ENCODE measurements around the gene THY1.

THY1 gene

DNA sequence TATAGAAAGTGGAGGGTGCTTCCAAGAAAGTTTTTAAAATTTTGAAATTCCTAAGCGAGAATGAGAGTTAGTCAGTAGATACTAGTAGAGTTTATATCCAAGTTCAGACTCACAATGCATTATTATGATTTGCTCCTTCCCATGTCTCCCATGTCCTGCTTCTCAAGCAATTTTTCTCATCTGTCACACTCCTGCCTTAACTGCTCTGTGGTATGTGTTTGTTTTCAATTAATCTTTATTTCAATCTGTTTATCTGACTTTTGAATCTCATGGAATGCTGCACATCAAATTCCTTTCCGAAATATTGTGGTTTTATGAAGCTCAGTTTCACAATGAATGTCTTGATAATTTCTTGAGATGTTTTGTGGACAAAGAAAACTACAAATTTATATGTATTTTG is 18.1 kb downstream of the THY1 start:
- TF ChIP-seq, protein P1, sequence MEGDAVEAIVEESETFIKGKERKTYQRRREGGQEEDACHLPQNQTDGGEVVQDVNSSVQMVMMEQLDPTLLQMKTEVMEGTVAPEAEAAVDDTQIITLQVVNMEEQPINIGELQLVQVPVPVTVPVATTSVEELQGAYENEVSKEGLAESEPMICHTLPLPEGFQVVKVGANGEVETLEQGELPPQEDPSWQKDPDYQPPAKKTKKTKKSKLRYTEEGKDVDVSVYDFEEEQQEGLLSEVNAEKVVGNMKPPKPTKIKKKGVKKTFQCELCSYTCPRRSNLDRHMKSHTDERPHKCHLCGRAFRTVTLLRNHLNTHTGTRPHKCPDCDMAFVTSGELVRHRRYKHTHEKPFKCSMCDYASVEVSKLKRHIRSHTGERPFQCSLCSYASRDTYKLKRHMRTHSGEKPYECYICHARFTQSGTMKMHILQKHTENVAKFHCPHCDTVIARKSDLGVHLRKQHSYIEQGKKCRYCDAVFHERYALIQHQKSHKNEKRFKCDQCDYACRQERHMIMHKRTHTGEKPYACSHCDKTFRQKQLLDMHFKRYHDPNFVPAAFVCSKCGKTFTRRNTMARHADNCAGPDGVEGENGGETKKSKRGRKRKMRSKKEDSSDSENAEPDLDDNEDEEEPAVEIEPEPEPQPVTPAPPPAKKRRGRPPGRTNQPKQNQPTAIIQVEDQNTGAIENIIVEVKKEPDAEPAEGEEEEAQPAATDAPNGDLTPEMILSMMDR (IDR thresholded peaks at IDR 0.05; ENCODE audit: control insufficient read depth, extremely low read depth, insufficient read depth) = no peak
- no peak for DNase-seq (ENCODE audit: low read depth)
- H3K4me3 ChIP-seq (ENCODE audit: low read depth, low read length) = no peak overlapping the region

DNA sequence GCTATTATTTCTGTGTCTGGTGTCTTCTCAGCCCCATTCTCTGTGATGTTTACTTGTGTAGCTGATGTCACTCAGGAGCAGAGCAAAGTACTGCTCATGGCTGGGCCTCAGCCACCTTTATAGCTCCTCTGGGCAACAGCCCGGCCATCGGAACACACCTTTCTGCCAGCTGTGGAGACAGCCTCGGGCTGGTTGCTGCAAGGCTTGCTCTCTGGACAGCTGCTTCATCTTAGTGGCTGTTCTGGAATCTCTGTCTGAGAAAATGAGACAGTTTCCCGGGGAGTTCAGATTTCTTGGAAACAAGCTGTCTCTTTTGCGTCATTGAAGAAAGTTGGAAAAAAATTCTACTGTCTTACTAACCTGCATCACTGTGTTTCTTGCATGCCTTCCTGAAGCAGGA is 20.0 kb downstream of the THY1 start:
- TF ChIP-seq, protein P1 (IDR thresholded peaks at IDR 0.05; ENCODE audit: control insufficient read depth, extremely low read depth, insufficient read depth) = no peak
- no peak overlapping the region for H3K4me3 ChIP-seq (ENCODE audit: low read depth, low read length)
- DNase-seq (ENCODE audit: low read depth) = no peak

DNA sequence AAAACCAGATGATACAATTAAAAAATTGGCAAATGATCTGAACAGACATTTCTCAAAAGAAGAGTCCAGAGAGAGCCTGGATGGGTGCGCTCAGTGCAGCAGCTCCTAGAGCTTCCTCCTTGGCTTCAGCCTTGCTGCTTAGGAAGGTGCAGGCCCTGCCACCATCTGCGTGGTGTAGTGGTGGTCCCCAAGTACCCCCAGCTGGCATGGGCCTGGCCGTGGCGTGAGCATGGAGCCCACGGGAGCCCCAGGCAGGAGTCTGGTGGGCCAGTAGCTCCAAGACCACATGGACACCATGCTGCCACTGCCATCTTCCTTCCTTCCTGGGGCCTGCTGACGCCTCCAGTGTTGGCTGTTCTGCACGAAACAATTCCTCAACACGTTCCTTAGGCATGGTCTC is 20.5 kb downstream of the THY1 start:
- no peak for DNase-seq (ENCODE audit: low read depth)
- TF ChIP-seq, protein P1 (IDR thresholded peaks at IDR 0.05; ENCODE audit: control insufficient read depth, extremely low read depth, insufficient read depth) = no peak
- no peak overlapping the region for H3K4me3 ChIP-seq (ENCODE audit: low read depth, low read length)

DNA sequence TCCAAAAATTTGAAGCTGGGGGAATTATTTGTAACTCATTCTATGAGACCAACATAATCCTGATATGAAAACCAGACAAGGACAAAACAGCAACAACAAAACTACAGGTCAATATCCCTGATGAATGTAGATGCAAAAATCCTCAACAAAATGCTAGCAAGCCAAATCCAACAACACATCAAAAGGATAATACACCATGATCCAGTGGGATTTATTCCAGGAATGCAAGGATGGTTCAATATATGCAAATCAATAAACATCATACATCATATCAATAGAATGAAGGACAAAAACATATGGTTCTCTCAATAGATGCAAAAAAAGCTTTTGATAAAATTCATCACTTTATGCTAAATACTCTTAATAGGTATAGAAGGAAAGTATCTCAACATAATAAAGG is 22.1 kb downstream of the THY1 start:
- TF ChIP-seq, protein P1 (IDR thresholded peaks at IDR 0.05; ENCODE audit: control insufficient read depth, extremely low read depth, insufficient read depth) = no peak
- H3K4me3 ChIP-seq (ENCODE audit: low read depth, low read length) = no peak overlapping the region
- DNase-seq (ENCODE audit: low read depth) = no peak

DNA sequence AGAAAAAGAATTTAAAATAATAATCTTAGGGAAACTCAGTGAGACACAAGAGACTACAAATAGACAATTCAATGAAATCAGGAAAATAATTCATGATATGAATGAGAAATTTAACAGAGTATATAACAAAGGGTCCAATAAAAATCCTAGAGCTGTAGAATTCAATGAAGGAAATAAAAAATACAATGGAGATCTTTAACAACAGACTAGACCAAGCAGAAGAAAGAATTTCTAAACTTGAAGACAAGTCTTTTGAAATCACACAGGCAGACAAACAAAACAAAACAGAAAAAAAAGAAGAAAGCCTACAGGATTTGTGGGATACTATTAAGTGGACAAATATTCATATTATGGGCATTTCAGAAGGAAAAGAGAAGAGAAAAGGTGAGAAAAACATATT is 25.2 kb downstream of the THY1 start:
- TF ChIP-seq, protein P1 (IDR thresholded peaks at IDR 0.05; ENCODE audit: control insufficient read depth, extremely low read depth, insufficient read depth) = no peak
- DNase-seq (ENCODE audit: low read depth) = no peak
- no peak overlapping the region for H3K4me3 ChIP-seq (ENCODE audit: low read depth, low read length)

DNA sequence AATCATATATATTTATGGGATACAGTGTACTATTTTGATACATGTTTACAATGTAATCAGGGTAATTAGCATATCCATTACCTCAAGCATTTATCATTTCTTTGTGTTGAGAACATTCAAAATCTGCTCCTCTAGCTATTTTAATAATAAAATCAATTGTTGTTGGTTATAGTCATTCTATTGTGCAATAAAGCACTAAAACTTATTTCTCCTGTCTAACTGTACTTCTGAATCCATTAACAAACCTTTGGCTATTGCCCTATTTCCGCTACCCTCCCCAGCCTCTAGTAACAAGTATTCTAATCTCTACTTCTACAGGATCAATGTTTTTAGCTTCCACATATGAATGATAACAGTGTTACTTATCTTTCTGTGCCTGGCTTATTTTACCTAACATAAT is 26.1 kb downstream of the THY1 start:
- DNase-seq (ENCODE audit: low read depth) = no peak
- TF ChIP-seq, protein P1 (IDR thresholded peaks at IDR 0.05; ENCODE audit: control insufficient read depth, extremely low read depth, insufficient read depth) = no peak
- H3K4me3 ChIP-seq (ENCODE audit: low read depth, low read length) = no peak overlapping the region

DNA sequence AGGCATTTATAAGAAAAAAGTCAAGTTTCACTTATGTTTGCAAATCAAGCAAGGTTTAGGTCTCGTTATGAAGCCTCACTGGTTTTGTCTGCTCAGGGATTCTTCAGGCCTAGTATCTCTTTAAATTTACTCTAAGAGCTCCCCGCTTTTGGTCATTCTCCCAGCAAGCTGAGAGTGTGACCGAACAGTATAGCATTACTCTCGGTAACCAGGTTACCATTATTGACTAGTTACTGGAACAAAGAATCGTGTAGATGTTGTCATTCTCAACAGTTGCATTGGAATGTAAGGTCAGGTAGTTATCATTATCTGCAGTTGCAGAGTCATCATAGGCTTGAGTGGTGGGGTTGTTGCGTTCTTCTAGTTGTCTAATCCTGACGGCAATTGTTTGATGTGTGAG is 31.7 kb downstream of the THY1 start:
- H3K4me3 ChIP-seq (ENCODE audit: low read depth, low read length) = no peak overlapping the region
- TF ChIP-seq, protein P1 (IDR thresholded peaks at IDR 0.05; ENCODE audit: control insufficient read depth, extremely low read depth, insufficient read depth) = no peak
- DNase-seq (ENCODE audit: low read depth) = no peak

Data from LNCaP clone FGC (cell line).